HG02759 (cell line): ENCODE measurements around the gene SSH2.
"Not testable (repeated sequence)": the region's sequence is repeated elsewhere in the genome, so short reads cannot be mapped to it uniquely, and the experiment has no call there.

Experiments
- ATAC-seq: cut with Tn5 transposase; IDR thresholded peaks from one replicate; pipeline ENCODE4 v1.9.1; 2021; ENCODE audit warnings: mild to moderate bottlenecking, moderate library complexity; ENCODE audit not compliant: unreplicated experiment

Gene SSH2

DNA sequence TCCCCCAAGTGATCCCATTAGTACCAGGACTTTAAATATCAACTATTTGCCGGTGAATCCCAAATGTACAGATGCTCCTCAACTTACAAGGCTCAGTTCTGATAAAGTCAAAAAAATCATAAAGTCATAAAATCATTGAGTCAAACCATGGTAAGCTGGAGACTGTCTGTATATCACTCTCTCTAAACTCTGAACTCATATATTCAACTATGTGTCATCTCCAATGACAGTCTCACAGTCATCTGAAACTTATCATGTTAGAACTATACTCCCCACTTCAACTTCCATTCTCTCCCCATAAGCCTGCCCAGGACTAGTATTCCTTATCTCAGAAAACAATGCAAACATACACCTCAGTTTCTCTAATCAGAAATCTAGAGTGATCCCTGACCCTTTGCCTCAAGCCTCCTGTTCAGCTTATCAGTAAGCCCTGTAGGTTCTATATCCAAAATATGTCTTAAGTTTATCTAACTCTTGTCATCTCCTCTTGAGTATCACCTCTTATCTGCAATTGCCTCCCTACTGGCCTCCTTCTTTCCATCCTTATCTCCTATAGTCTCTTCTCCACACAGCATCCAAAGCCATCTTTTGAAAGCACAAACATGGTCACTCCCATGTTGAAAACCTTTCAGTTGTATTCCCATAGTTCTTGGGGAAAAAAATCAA is 55.0 kb downstream of the SSH2 start:
- ATAC-seq, result no peak

DNA sequence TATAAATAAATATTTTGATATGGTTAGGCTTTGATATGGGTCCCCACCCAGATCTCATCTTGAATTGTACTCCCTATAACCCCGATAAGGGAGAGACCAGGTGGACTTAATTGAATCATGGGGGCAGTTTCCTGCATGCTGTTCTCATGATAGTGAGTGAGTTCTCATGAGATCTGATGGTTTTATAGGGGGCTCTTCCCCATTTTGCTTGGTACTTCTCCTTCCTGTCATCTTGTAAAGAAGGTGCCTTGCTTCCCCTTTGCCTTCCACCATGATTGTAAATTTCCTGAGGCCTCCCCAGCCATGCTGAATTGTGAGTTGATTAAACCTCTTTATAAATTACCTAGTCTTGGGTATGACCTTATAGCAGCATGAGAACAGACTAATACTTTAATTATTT is 55.7 kb downstream of the SSH2 start:
- ATAC-seq, result not testable (repeated sequence)

DNA sequence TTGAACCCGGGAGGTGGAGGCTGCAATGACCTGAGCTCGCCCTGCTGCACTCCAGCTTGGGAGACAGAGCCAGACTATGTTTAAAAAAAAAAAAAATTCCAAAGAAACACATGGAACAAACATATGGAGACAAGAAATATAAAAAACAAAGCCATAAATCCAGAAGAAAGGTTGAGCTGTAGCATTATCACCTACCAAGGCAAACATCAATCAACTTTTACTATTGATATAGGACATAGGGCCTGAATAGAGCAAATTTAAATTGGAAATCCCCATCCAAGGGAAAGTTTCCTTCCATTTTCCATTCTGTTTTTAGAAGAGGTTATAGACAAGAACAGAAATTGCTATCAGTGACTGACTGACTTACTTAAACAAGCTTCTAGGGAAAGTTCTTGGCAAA is 56.6 kb downstream of the SSH2 start:
- no peak for ATAC-seq

DNA sequence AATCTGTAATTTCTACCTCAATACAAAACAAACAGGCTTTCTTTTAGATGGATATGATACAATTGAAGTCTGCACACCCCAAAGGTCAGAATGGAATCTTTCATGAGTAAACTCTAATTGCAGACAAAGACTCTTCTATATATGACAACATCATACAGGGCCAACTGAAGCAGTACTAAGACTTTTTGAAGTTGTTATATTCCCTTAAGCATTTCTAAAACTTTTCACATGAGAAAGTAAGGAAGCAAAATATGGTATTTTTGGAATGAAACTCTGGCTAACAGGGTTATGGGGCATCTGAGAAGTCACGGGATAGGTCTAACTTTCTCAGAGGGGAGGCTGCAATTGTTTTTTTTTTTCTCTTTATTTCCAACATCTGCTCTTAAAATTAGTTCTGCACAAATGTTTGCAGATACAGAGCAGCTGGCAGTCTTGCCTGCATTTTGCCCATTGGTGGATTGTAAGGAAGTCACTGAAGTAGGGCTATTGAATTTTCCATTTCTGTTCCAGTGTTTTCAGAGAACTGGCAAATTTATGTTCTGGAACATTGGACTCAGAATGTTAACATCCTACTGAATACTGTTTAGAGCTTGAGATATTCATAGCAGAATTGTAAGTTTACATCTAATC is 59.1 kb downstream of the SSH2 start:
- ATAC-seq, result no peak

DNA sequence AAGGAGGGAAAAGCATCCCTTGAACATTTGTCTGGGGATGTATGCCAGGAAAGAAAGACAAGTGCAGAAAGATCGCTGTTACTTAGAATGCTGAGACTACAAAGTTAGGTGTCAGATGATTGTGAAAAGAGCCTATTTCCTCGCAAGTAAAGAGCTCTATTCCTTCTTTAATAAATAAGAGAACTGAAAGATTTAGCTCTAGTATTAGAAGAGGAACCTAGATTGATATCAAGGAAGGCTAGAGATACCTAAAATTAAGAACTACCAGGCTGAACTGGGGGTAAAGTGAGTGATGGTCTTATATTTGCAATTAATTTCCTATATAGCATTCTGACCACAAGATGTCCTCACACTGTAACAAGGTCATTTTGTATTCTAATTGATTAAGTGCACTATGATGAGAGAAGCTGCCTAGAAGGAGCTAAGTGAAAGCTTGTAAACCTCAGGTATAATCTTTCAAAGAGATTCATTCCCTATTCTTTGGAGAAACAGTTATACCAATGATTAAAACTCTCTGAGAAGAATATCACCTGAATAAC is 62.3 kb downstream of the SSH2 start:
- ATAC-seq, result no peak

DNA sequence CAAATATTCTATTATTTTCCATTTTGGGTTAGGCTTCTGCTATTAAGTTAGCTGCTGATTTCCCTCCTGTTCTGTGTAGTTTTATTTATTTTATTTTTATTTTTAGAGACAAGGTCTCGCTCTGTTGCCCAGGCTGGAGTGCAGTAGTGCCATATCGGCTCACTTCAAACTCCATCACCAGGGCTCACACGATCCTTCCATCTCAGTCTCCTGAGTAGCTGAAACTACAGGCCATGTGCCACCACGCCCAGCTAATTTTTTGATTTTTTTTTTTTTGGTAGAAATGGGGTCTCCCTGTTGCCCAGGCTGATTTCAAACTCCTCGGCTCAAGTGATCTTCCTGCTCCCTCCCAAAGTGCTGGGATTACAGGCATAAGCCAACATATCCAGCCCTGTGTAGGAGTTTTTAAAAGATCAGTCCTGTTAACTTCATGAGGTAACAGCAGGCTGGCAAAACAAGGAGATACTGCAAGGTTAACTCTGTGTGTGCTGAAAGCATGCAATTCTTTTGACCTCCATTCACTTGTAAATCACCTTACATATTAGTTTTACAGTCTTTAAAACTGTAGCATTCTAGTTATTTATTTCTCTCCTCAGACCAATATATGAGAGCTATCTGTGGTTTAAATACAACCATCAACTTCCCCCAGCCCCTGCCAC is 63.2 kb downstream of the SSH2 start:
- ATAC-seq, result no peak

DNA sequence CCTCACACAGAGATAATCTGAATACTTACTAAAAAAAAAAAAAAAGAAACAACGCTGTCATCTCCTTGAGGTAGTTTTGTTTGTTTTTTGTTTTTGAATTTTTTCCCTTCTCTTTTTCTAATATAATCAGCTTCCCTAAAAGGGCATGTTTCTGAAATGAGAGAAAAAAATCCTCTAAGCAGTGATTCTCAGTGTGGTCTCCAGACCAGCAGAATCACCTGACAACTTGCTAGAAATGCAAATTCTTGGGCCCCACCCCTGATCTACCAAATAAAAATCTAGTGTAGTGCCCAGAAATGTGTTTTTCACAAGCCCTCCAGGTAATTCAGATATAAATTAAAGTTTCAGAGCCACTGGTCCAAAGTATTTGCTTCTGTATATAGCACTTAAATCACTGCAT is 65.4 kb downstream of the SSH2 start:
- ATAC-seq, result no peak

DNA sequence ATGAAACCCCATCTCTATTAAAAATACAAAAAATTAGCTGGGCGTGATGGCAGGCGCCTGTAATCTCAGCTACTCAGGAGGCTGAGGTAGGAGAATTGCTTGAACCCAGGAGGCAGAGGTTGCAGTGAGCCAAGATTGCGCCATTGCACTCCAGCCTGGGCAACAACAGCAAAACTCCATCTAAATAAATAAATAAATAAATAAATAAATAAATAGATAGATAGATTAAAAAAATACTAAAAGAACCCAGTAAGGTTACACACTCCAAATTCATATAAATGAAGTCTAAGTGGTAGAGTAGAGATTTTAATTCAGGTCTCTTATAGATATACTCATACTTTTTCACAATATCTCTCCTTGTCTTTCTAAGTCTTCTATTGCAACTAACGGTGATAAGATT is 65.9 kb downstream of the SSH2 start:
- ATAC-seq, result not testable (repeated sequence)

DNA sequence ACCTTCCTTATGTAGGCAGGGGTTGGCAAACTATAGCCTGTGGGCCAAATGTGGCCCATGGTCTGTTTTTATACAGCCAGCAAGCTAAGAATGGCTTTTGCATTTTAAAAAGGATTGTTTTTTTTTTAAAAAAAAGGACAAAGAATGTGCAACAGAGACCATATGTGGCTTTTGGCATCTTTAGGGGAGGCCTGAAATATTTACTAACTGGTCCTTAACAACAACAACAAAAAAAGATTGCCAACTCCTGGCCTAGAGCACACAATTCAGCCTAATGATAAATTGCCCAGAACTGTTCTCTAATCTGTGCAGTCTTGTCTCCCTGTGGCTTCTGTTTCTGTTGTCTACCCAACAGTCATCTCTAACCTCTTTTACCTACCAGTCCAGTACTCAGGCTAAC is 67.1 kb downstream of the SSH2 start:
- ATAC-seq, result no peak

DNA sequence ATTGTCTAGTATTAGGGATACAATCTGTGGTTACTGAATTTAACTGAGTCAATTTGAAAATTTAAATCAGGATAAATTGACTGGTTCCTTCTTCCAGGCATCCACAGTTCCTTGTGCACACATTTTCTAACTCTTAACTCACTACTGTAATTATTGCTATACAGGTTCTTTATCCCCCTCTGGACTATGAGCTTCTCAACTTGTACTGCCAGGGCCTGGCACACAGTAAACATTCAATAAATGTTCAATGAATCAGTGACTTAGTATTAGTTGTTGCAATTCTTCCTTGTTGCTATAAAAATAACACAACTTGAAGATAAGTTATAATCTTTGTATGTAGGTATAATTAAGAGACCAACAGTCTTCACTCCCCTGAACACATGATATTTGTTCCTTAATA is 67.9 kb downstream of the SSH2 start:
- ATAC-seq, result no peak

DNA sequence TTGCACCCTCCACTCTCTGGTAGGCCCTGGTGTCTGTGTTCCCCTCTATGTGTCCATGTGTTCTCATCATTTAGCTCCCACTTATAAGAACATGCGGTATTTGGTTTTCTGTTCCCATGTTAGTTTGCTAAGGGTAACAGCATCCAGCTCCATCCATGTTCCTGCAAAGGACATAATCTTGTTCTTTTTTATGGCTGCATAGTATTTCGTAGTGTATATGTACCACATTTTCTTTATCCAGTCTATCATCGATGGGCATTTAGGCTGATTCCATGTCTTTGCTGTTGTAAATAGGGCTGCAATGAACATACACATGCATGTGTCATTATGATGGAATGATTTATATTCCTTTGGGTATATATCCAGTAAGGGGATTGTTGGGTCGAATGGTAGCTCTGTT is 70.6 kb downstream of the SSH2 start:
- ATAC-seq, result not testable (repeated sequence)

DNA sequence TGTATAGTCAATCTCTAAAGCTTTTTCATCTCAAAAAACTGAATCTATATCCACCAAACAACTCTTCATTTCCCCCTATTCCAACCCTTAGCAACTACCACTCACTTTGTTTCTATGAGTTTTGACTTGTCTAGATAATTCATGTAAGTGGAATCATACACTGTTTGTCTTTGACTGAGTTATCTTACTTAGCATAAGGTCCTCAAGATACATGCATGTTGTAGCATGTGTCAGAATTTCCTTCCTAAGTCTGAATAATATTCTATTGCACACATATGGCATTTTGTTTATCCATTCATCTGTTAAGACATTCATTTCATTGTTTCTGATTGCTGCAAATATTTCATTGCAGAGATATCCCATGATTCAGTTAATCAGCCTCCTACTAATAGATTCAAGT is 72.2 kb downstream of the SSH2 start:
- ATAC-seq, result no peak

DNA sequence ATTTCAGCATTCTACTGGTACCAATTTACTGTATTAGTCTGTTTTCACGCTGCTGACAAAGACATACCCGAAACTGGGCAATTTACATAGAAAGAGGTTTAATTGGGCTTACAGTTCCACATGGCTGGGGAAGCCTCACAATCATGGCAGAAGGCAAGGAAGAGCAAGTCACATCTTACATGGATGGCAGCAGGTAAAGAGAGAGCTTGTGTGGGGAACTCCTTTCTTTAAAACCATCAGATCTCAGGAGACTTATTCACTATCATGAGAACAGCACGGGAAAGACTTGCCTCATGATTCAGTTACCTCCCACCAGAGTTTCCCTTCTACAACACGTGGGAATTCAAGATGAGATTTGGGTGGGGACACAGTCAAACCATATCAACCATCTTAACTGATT is 72.9 kb downstream of the SSH2 start:
- ATAC-seq, result not testable (repeated sequence)

DNA sequence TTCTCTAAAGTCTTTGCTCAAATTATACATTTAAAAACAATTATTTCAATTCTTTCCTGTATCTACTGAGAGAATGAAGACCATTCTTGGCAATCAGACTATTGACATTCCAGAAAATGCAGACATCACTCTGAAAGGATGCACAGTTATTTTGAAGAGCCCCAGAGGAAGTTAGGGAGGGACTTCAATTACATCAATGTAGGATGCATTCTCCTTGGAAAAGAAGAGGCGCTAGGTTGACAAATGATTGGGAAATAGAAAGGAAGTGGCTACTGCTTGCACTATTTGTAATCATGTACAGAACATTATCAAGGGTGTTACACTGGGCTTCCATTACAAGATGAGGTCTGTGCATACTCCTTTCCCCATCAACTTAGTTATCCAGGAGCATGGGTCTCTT is 74.3 kb downstream of the SSH2 start:
- ATAC-seq, result no peak

DNA sequence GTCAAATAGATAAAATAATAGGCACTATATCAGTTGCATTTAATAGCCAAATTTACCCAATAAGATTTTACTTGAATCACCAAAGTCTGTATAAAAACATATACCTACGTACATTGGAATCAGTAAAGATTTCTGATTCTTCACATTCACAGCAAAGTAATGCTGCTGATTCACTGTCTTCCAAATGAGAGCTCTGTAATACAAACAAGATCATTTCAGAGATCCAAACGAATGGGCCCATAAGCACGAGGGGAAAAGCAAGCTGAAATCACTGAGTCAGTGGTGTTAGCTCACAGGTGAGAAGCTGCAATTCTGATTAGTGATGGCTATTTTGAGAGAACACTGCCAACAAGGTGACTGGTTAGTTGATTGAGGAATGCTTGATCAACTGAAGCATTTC is 81.3 kb downstream of the SSH2 start:
- no peak for ATAC-seq

DNA sequence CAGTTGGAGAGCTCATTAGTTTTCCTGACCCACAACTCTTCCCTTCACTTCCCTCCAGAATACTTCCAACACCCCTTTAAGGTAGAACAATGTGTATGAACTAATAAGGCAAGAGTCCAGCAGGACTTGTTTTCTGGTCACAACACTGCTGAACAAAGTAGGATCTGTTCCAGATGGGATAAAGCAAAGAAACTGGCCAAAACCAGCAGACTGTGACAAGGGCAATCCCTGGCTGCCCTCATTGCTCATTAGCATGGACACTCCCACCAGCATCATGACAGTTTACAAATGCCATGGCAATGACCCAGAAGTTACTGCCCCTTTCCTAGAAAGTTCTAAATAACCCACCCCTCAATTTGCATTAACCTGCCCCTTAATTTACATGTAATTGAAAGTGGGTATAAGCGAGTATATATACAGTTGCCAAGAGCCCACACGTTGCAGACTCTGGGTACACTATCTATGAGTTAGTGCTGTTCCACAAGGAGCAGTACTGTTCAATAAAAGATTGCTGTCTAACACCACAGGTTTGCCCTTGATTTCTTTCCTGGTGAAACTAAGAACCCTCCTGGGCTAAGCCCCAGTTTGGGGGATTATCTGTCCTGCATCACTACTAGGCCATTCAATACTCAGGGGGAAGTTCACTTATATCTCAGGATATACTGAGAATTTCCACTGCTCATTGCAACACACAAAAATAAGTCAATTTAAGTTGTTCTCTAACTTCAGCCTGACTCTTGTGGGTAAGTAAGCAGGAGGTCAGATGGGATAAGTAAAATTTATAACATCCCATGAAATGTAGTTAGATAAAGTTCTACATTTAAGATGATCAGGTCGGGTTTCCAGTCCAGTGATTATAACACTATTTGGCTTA is 82.3 kb downstream of the SSH2 start:
- no peak for ATAC-seq

DNA sequence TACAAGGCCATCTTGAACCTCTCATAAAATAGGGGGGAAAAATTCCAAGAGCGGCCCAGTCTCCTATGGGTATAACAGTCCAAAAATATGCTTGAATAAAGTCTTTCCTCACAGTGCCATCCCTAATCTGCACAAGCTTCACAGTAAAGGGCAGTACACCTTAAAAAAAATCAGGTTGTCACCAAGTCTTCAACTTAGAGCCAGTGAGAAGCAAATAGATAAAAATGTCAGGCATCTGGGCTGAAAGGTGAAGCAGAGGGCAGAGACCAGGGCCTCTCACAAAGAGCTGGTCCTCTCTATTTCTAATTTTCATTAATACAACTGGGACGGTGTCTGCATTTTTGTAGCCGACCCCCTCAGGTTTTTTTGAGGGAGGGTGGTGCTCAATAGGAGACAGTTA is 82.9 kb downstream of the SSH2 start:
- ATAC-seq, result no peak

DNA sequence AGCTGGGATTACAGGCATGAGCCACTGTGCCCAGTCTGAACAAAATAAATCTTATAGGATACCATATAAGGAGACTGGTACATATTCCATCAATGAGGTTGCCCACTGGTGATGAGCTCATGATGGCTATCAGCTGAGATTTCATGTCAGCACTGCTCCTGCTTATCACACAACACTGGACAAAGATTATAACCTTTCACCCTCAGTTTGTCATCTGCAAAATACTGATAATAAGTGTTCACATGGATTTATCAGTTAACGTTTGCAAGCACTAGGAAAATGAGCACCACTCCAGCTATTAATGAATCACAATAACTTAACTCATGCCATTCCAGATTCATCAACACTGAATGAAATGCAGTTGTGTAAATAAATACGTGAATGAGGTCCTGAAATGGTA is 83.7 kb downstream of the SSH2 start:
- ATAC-seq, result no peak

DNA sequence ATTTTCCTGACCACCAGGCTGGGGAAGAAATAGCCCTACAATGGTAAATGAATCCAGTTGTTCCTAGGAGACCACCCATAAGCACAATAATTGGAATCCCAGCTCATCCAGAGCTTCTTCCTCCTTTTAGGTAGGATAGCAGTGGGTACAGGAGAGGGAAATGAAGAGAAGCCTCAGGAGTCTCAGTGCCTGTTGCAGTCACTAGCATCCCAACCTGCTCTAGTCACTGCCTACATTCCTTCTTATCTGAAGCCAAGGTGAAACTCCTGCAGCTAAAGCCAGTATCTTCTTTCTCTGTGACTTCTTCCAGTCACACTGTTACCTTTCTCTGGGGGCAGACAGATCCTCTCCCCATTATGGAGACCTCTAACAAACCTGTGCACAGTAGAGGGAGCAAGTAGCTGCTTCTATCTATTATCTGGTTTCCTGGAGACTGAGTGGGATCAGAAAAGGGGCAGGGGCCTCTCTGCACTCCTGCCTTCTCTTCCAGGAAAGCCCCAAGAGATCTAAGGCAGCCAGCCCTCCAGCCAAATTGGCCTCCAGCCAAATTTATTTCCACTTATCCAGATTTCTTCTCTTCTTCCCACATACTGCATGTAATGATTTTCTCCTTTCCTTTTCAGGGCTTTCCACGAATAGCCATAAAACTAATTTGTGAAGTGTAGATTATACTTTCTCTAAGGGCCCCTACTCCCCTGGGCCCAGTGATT is 85.5 kb downstream of the SSH2 start:
- ATAC-seq, result no peak

DNA sequence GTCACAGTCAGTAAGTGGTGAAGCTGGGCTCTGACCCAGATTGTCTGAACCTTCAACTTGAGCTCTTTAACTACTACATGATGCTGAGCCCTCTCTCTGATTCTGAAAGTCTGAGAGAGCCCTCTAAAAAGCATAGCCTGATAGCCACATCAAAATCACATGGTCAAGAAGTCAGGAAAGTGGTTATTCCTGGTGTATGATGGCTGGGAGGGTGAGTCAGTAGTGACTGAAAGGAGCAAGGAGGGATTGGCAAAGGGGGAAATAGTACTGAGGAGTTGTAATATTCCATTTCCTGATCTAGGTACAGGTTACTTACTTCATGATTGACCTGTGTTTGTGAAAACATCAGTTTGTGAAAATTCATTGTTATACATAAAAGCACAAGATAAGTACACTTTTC is 89.1 kb downstream of the SSH2 start:
- no peak for ATAC-seq

DNA sequence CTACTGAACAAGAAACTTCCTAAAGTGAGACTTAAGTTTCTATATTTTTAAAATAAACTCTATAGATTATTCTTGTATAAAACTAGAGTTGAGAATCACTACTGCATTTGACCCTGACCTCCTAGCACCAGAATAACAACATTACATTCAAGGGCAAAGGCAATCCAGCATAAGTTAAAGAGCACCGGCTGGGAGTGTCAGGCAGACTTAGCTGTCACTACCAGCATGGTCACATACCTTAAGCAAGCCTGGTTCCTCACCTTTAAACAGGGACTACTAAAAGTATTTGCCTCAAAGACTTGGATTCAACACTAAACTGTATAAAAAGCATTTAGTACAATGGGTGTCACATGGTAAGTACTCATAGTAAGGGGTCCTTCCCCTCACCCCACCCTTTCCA is 90.4 kb downstream of the SSH2 start:
- no peak for ATAC-seq
